H1 (cell line): ENCODE data around the gene COLEC12.

ENCODE experiments used
- CREB1 ChIP-seq: IDR thresholded peaks from 2 replicates; pipeline ENCODE4 v1.6.1; 2012; ENCODE audit warnings: inconsistent platforms
- EP300 ChIP-seq, 2 experiments: IDR thresholded peaks; 1 replicate in 1 of 2; 2 replicates in 1 of 2; pipeline ENCODE4 v1.6.1; 2011 to 2012; ENCODE audit warnings: low read depth in 2 of 2, low read length in 2 of 2, mild to moderate bottlenecking in 2 of 2, borderline replicate concordance in 1 of 2, inconsistent platforms in 1 of 2, moderate library complexity in 1 of 2
- RAD21 ChIP-seq, 2 experiments: IDR thresholded peaks in 1 of 2; conservative IDR thresholded peaks in 1 of 2; 2 replicates each; pipeline ENCODE4 v1.6.1; 2011; ENCODE audit warnings: low read depth in 2 of 2, low read length in 2 of 2, improper control_type of control experiment in 1 of 2, inconsistent platforms in 1 of 2, mild to moderate bottlenecking in 1 of 2, moderate library complexity in 1 of 2

GRCh38 chr18:424668-425067, 75.8 kb downstream of the COLEC12 start:
- TF ChIP-seq RAD21 (IDR thresholded peaks at IDR 0.05 in 1 of 2, conservative IDR thresholded peaks at IDR 0.05 in 1 of 2; ENCODE audit: low read depth in 2 of 2, low read length in 2 of 2) (no peak), CREB1 (no peak), EP300 (IDR thresholded peaks at IDR 0.05; ENCODE audit: borderline replicate concordance in 1 of 2, low read depth in 2 of 2, low read length in 2 of 2) (no peak)
